Type B pancreatic cell (in vitro differentiated cells): Measurements from ENCODE around the gene BEST1. TPM values are rescaled to one million over a fixed set of nuclear protein-coding genes. Genes with fewer than 3 reads are reported as not detected.
"Not testable (repeated sequence)": the region's sequence is repeated elsewhere in the genome, so short reads cannot be mapped to it uniquely, and the experiment has no call there.

ENCODE experiments used
- DNase-seq: peaks from one replicate; pipeline ENCODE4 v3.0.0; 2021; ENCODE audit warnings: mixed read lengths; ENCODE audit not compliant: unreplicated experiment; ENCODE audit errors: extremely low spot score
- H3K27ac Mint-ChIP-seq: 2 replicates; pipeline ENCODE4 v1.8.0; 2021; ENCODE audit warnings: mild to moderate bottlenecking, mixed read lengths
- H3K27me3 Mint-ChIP-seq: 2 replicates; pipeline ENCODE4 v1.8.0; 2021; ENCODE audit warnings: mixed read lengths
- H3K36me3 Mint-ChIP-seq: 2 replicates; pipeline ENCODE4 v1.8.0; 2021; ENCODE audit warnings: mixed read lengths
- H3K4me1 Mint-ChIP-seq: one replicate; pipeline ENCODE4 v1.8.0; 2021; ENCODE audit warnings: mixed read lengths; ENCODE audit not compliant: unreplicated experiment
- H3K4me3 Mint-ChIP-seq: 2 replicates; pipeline ENCODE4 v1.8.0; 2021; ENCODE audit warnings: mild to moderate bottlenecking, mixed read lengths
- H3K9me3 Mint-ChIP-seq: 2 replicates; pipeline ENCODE4 v1.8.0; 2021; ENCODE audit warnings: mixed read lengths
- CTCF ChIP-seq: fragments of 200-600 bp; sonication (generic); conservative IDR thresholded peaks from 2 replicates; pipeline ENCODE4 v1.5.0; 2021; ENCODE audit warnings: antibody characterized with exemption, mild to moderate bottlenecking
- total RNA-seq: library from RNA; stranded (reverse); gene quantifications from 2 replicates; pipeline ENCODE4 v1.2.1, GENCODE V29; 2021; ENCODE audit warnings: low replicate concordance

Gene BEST1
- total RNA-seq, 1 donor from 2014 or later: 0.31 TPM

- peaks cover 7% of the 10 kb centered on the region for H3K9me3 Mint-ChIP-seq
- peaks cover 8% of the 10 kb centered on the region for H3K36me3 Mint-ChIP-seq
- no peak for DNase-seq
- no peak overlapping the region for H3K4me3 Mint-ChIP-seq
- H3K27ac Mint-ChIP-seq: no peak overlapping the region
- no peaks in the 10 kb centered on the region for H3K27me3 Mint-ChIP-seq
- peaks cover 8% of the 10 kb centered on the region for H3K4me1 Mint-ChIP-seq
- no peak for TF ChIP-seq CTCF
Observed at GRCh38 chr11:61996933-61997332, 46.8 kb downstream of the BEST1 start.

GRCh38 chr11:61999141-61999975 lies 49.2 kb downstream of the BEST1 start:
- peaks cover 18% of the 10 kb centered on the region for H3K4me1 Mint-ChIP-seq
- no peak for DNase-seq
- peak overlapping the region; percentile 90 for H3K27ac Mint-ChIP-seq
- no peak overlapping the region for H3K4me3 Mint-ChIP-seq
- H3K36me3 Mint-ChIP-seq: peaks cover 8% of the 10 kb centered on the region
- H3K9me3 Mint-ChIP-seq: peaks cover 7% of the 10 kb centered on the region
- no peaks in the 10 kb centered on the region for H3K27me3 Mint-ChIP-seq
- no peak for TF ChIP-seq CTCF

GRCh38 chr11:62000539-62001446 lies 50.6 kb downstream of the BEST1 start:
- Mint-ChIP-seq H3K36me3 (peaks cover 8% of the 10 kb centered on the region), H3K4me1 (peaks cover 21% of the 10 kb centered on the region), H3K4me3 (no peak overlapping the region), H3K27ac (no peak overlapping the region), H3K27me3 (no peaks in the 10 kb centered on the region), H3K9me3 (peaks cover 7% of the 10 kb centered on the region)
- no peak for DNase-seq
- TF ChIP-seq CTCF: no peak

- Mint-ChIP-seq H3K4me1 (peaks cover 21% of the 10 kb centered on the region), H3K4me3 (no peak overlapping the region), H3K27me3 (no peaks in the 10 kb centered on the region), H3K9me3 (peaks cover 7% of the 10 kb centered on the region), H3K36me3 (peaks cover 8% of the 10 kb centered on the region), H3K27ac (peak overlapping the region; percentile 3)
- DNase-seq: no peak
- TF ChIP-seq CTCF: no peak
Observed at GRCh38 chr11:62001450-62002191, 51.5 kb downstream of the BEST1 start.

- not testable (repeated sequence) for H3K36me3 Mint-ChIP-seq, H3K27me3 Mint-ChIP-seq, H3K9me3 Mint-ChIP-seq, H3K27ac Mint-ChIP-seq, H3K4me3 Mint-ChIP-seq, DNase-seq
- H3K4me1 Mint-ChIP-seq: peaks cover 21% of the 10 kb centered on the region
Observed at GRCh38 chr11:62002283-62002682, 52.1 kb downstream of the BEST1 start.
